WTC11 (cell line): ENCODE data around the gene PCDHAC2. TPM values are rescaled to one million over a fixed set of nuclear protein-coding genes. Genes with fewer than 3 reads are reported as not detected.

Experiments
- ATAC-seq: fragments of 200-7000 bp; cut with Tn5 transposase; 2 replicates; pipeline ENCODE4 v1.10.0; 2021; ENCODE audit warnings: mild to moderate bottlenecking, moderate library complexity
- CTCF ChIA-PET: fragments of 300-600 bp; sonication (Branson Sonifier 250); formaldehyde crosslinking; loops from one replicate; lab custom pipeline; 2021; ENCODE audit warnings: antibody characterized with exemption; lab: Charles Lee
- POLR2A ChIA-PET: fragments of 350-600 bp; sonication (Branson Sonifier 250); formaldehyde crosslinking; loops from one replicate; lab custom pipeline; 2021; ENCODE audit warnings: antibody characterized with exemption; lab: Charles Lee
- DNase-seq: peaks from one replicate; pipeline ENCODE4 v3.0.0; 2021; ENCODE audit warnings: low spot score
- H3K27ac Mint-ChIP-seq: 2 replicates; pipeline ENCODE4 v1.8.0; 2021; ENCODE audit warnings: mixed read lengths
- H3K27me3 Mint-ChIP-seq: 2 replicates; pipeline ENCODE4 v1.8.0; 2021; ENCODE audit warnings: low read depth, mild to moderate bottlenecking, moderate library complexity, mixed read lengths
- H3K36me3 Mint-ChIP-seq: 2 replicates; pipeline ENCODE4 v1.8.0; 2021; ENCODE audit warnings: mixed read lengths
- H3K4me1 Mint-ChIP-seq: 2 replicates; pipeline ENCODE4 v1.8.0; 2022; ENCODE audit warnings: mixed read lengths
- H3K4me3 Mint-ChIP-seq: 2 replicates; pipeline ENCODE4 v1.8.0; 2021; ENCODE audit warnings: mild to moderate bottlenecking, moderate library complexity, mixed read lengths
- H3K9me3 Mint-ChIP-seq: 2 replicates; pipeline ENCODE4 v1.8.0; 2021; ENCODE audit warnings: mixed read lengths
- ATF1 ChIP-seq: sonication (generic); formaldehyde crosslinking; IDR thresholded peaks from 2 replicates; pipeline ENCODE4 v1.8.1; 2023; ENCODE audit warnings: mild to moderate bottlenecking, moderate library complexity, missing genetic modification reagents
- E2F5 ChIP-seq: sonication (generic); formaldehyde crosslinking; IDR thresholded peaks from 2 replicates; pipeline ENCODE4 v1.8.1; 2022; ENCODE audit warnings: mild to moderate bottlenecking, moderate library complexity, missing genetic modification reagents
- ELF4 ChIP-seq: sonication (generic); formaldehyde crosslinking; IDR thresholded peaks from 2 replicates; pipeline ENCODE4 v1.8.1; 2022; ENCODE audit warnings: low read depth, mild to moderate bottlenecking, moderate library complexity, missing genetic modification reagents
- FOXJ3 ChIP-seq: sonication (generic); formaldehyde crosslinking; IDR thresholded peaks from 2 replicates; pipeline ENCODE4 v1.9.0; 2021; ENCODE audit warnings: missing genetic modification reagents, mild to moderate bottlenecking, borderline replicate concordance
- FOXK1 ChIP-seq: sonication (generic); formaldehyde crosslinking; IDR thresholded peaks from 2 replicates; pipeline ENCODE4 v1.8.0; 2022; ENCODE audit warnings: mild to moderate bottlenecking, moderate library complexity, missing genetic modification reagents
- HMGA2 ChIP-seq: fragments of 250-450 bp; sonication (Bioruptor Pico); IDR thresholded peaks from 2 replicates; pipeline ENCODE4 v1.4.0; 2021; ENCODE audit warnings: mild to moderate bottlenecking, moderate library complexity
- HMGXB4 ChIP-seq: sonication (generic); formaldehyde crosslinking; IDR thresholded peaks from 2 replicates; pipeline ENCODE4 v1.8.1; 2023; ENCODE audit warnings: mild to moderate bottlenecking, moderate library complexity, missing genetic modification reagents
- KAT7 ChIP-seq: sonication (generic); formaldehyde crosslinking; IDR thresholded peaks from 2 replicates; pipeline ENCODE4 v1.8.1; 2023; ENCODE audit warnings: missing genetic modification reagents, mild to moderate bottlenecking, borderline replicate concordance
- MYBL2 ChIP-seq: sonication (generic); formaldehyde crosslinking; IDR thresholded peaks from 2 replicates; pipeline ENCODE4 v1.8.1; 2023; ENCODE audit warnings: mild to moderate bottlenecking, moderate library complexity, missing genetic modification reagents
- NFATC4 ChIP-seq: fragments of 250-450 bp; sonication (Bioruptor Pico); IDR thresholded peaks from 2 replicates; pipeline ENCODE4 v1.9.0; 2021; ENCODE audit warnings: mild to moderate bottlenecking
- SOX15 ChIP-seq: fragments of 250-450 bp; sonication (Bioruptor Pico); IDR thresholded peaks from 2 replicates; pipeline ENCODE4 v1.9.0; 2021; ENCODE audit warnings: mild to moderate bottlenecking
- ZNF121 ChIP-seq: sonication (generic); formaldehyde crosslinking; IDR thresholded peaks from 2 replicates; pipeline ENCODE4 v1.8.0; 2023; ENCODE audit warnings: missing genetic modification reagents
- ZNF263 ChIP-seq: sonication (generic); formaldehyde crosslinking; IDR thresholded peaks from 2 replicates; pipeline ENCODE4 v1.8.1; 2022; ENCODE audit warnings: low read depth, mild to moderate bottlenecking, moderate library complexity, missing genetic modification reagents
- ZNF281 ChIP-seq: sonication (generic); formaldehyde crosslinking; IDR thresholded peaks from 2 replicates; pipeline ENCODE4 v1.8.0; 2023; ENCODE audit warnings: mild to moderate bottlenecking, missing genetic modification reagents
- ZNF425 ChIP-seq: fragments of 250-450 bp; sonication (Bioruptor Pico); conservative IDR thresholded peaks from 2 replicates; pipeline ENCODE4 v1.9.0; 2021; ENCODE audit warnings: mild to moderate bottlenecking
- total RNA-seq: library from RNA; stranded (reverse); gene quantifications from 3 replicates; pipeline ENCODE4 v1.2.3, GENCODE V29; 2021
- TF ChIP-seq, protein P1 (sequence below): sonication (generic); formaldehyde crosslinking; IDR thresholded peaks from 2 replicates; pipeline ENCODE4 v1.8.0; 2023; ENCODE audit warnings: missing genetic modification reagents, mild to moderate bottlenecking, borderline replicate concordance
- TF ChIP-seq, protein P2 (sequence below): sonication (generic); formaldehyde crosslinking; IDR thresholded peaks from 2 replicates; pipeline ENCODE4 v1.8.1; 2023; ENCODE audit warnings: mild to moderate bottlenecking, missing genetic modification reagents
- TF ChIP-seq, protein P3 (sequence below): sonication (generic); formaldehyde crosslinking; IDR thresholded peaks from 2 replicates; pipeline ENCODE4 v1.8.0; 2023; ENCODE audit warnings: missing genetic modification reagents

Gene PCDHAC2
- total RNA-seq, 1 experiment from 2014 or later = 11.3 TPM

- TF ChIP-seq, protein P1, sequence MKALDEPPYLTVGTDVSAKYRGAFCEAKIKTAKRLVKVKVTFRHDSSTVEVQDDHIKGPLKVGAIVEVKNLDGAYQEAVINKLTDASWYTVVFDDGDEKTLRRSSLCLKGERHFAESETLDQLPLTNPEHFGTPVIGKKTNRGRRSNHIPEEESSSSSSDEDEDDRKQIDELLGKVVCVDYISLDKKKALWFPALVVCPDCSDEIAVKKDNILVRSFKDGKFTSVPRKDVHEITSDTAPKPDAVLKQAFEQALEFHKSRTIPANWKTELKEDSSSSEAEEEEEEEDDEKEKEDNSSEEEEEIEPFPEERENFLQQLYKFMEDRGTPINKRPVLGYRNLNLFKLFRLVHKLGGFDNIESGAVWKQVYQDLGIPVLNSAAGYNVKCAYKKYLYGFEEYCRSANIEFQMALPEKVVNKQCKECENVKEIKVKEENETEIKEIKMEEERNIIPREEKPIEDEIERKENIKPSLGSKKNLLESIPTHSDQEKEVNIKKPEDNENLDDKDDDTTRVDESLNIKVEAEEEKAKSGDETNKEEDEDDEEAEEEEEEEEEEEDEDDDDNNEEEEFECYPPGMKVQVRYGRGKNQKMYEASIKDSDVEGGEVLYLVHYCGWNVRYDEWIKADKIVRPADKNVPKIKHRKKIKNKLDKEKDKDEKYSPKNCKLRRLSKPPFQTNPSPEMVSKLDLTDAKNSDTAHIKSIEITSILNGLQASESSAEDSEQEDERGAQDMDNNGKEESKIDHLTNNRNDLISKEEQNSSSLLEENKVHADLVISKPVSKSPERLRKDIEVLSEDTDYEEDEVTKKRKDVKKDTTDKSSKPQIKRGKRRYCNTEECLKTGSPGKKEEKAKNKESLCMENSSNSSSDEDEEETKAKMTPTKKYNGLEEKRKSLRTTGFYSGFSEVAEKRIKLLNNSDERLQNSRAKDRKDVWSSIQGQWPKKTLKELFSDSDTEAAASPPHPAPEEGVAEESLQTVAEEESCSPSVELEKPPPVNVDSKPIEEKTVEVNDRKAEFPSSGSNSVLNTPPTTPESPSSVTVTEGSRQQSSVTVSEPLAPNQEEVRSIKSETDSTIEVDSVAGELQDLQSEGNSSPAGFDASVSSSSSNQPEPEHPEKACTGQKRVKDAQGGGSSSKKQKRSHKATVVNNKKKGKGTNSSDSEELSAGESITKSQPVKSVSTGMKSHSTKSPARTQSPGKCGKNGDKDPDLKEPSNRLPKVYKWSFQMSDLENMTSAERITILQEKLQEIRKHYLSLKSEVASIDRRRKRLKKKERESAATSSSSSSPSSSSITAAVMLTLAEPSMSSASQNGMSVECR (CRISPR knock-in tag) = 0 out of 2 replicates have a peak, but pooled peaks have one; percentile 51
- TF ChIP-seq HMGXB4 = peak; percentile 56
- TF ChIP-seq, protein P2, sequence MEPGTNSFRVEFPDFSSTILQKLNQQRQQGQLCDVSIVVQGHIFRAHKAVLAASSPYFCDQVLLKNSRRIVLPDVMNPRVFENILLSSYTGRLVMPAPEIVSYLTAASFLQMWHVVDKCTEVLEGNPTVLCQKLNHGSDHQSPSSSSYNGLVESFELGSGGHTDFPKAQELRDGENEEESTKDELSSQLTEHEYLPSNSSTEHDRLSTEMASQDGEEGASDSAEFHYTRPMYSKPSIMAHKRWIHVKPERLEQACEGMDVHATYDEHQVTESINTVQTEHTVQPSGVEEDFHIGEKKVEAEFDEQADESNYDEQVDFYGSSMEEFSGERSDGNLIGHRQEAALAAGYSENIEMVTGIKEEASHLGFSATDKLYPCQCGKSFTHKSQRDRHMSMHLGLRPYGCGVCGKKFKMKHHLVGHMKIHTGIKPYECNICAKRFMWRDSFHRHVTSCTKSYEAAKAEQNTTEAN = no peak
- TF ChIP-seq HMGA2 = no peak
- peak; percentile 49; the same call in 1 of the 2 replicates for TF ChIP-seq FOXK1 (CRISPR knock-in tag)
- TF ChIP-seq NFATC4 (CRISPR knock-in tag) = no peak
- TF ChIP-seq MYBL2 (CRISPR knock-in tag) = peak; percentile 73
- TF ChIP-seq FOXJ3 = no peak
- peak; percentile 85; the same call in 1 of the 2 replicates for TF ChIP-seq KAT7
Measured at GRCh38 chr5:140966293-140967225, at the start of gene PCDHAC2 (continued).

DNA sequence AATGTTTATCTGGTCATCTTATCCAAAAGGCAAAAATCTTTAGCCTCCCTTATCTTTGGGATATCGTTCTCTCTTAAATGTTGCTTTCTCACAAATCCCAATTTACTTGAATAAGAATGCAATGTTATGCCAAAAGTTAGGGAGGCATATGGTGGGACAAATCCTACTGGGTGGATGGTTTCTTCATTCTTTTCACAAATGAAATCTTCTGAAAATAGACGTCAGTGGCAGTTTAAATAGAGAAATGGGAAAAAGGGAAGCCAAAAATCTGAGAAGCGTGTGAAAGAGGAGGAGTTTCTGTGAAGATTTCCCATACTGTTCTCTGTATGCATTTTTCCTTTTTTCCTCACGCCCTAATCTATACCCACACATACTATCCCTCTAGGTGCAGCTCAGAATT, 42.7 kb upstream of the PCDHAC2 start:
- CTCF ChIA-PET = interaction anchor here (1.7 kb wide), 1 partner anchor 116 kb away, joined by 4 read pairs; no protein-coding TSS in a partner anchor
- Mint-ChIP-seq H3K9me3 (no peaks in the 10 kb centered on the region), H3K4me1 (peaks cover 21% of the 10 kb centered on the region), H3K4me3 (no peak overlapping the region), H3K27me3 (peaks cover 30% of the 10 kb centered on the region), H3K36me3 (no peaks in the 10 kb centered on the region), H3K27ac (no peak overlapping the region)
- POLR2A ChIA-PET = no interaction called here
- TF ChIP-seq, protein P3, sequence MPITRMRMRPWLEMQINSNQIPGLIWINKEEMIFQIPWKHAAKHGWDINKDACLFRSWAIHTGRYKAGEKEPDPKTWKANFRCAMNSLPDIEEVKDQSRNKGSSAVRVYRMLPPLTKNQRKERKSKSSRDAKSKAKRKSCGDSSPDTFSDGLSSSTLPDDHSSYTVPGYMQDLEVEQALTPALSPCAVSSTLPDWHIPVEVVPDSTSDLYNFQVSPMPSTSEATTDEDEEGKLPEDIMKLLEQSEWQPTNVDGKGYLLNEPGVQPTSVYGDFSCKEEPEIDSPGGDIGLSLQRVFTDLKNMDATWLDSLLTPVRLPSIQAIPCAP (CRISPR knock-in tag) = no peak
- no peak for TF ChIP-seq E2F5 (CRISPR knock-in tag)
- TF ChIP-seq ZNF281 = no peak
- TF ChIP-seq ATF1 (CRISPR knock-in tag) = no peak
- TF ChIP-seq ZNF263 (CRISPR knock-in tag) = no peak
- no peak for TF ChIP-seq ZNF425 (CRISPR knock-in tag)
- TF ChIP-seq ELF4 (CRISPR knock-in tag) = no peak
- no peak for TF ChIP-seq KAT7
- no peak for TF ChIP-seq SOX15 (CRISPR knock-in tag)
- TF ChIP-seq, protein P2 = no peak
- TF ChIP-seq ZNF121 (CRISPR knock-in tag) = no peak
- no peak for TF ChIP-seq HMGA2
- no peak for DNase-seq
- no peak for ATAC-seq
